SK-N-SH treated with all-trans-retinoic acid at 6 μM for 48 hours (cell line): ENCODE results near the gene TIAM2.
A peak's percentile ranks its signal among the peaks of the same experiment; 100 is the strongest.
"Not testable (repeated sequence)": the region's sequence is repeated elsewhere in the genome, so short reads cannot be mapped to it uniquely, and the experiment has no call there.

Experiments
- ATAC-seq: fragments of 200-7000 bp; cut with Tn5 transposase; 3 replicates; pipeline ENCODE4 v1.9.1; 2020; ENCODE audit warnings: mild to moderate bottlenecking, moderate library complexity
- BACH2 ChIP-seq: fragments of 250-450 bp; sonication (Bioruptor Pico); IDR thresholded peaks from 2 replicates; pipeline ENCODE4 v1.9.0; 2021; ENCODE audit warnings: mild to moderate bottlenecking, borderline replicate concordance
- ESRRG ChIP-seq: fragments of 250-450 bp; sonication (Bioruptor Pico); IDR thresholded peaks from 2 replicates; pipeline ENCODE4 v1.6.1; 2021; ENCODE audit warnings: mild to moderate bottlenecking
- GLIS3 ChIP-seq: fragments of 250-450 bp; sonication (Bioruptor Pico); IDR thresholded peaks from 2 replicates; pipeline ENCODE4 v1.5.0; 2020; ENCODE audit warnings: mild to moderate bottlenecking, moderate library complexity
- ISL1 ChIP-seq: fragments of 250-450 bp; sonication (Bioruptor Pico); IDR thresholded peaks from 2 replicates; pipeline ENCODE4 v2.1.2; 2022; ENCODE audit warnings: mild to moderate bottlenecking, moderate library complexity
- SNAI2 ChIP-seq: fragments of 250-450 bp; sonication (Bioruptor Pico); IDR thresholded peaks from 2 replicates; pipeline ENCODE4 v1.5.0; 2020; ENCODE audit warnings: mild to moderate bottlenecking, moderate library complexity
- TCF4 ChIP-seq: fragments of 250-450 bp; sonication (Bioruptor Pico); IDR thresholded peaks from 2 replicates; pipeline ENCODE4 v1.8.0; 2021; ENCODE audit warnings: mild to moderate bottlenecking, moderate library complexity, borderline replicate concordance
- TOX ChIP-seq: fragments of 250-450 bp; sonication (Bioruptor Pico); IDR thresholded peaks from 2 replicates; pipeline ENCODE4 v1.8.0; 2021; ENCODE audit warnings: mild to moderate bottlenecking, moderate library complexity, borderline replicate concordance
- ZC3H10 ChIP-seq: fragments of 250-450 bp; sonication (Bioruptor Pico); IDR thresholded peaks from 2 replicates; pipeline ENCODE4 v1.5.1; 2021; ENCODE audit warnings: mild to moderate bottlenecking, moderate library complexity
- ZFP3 ChIP-seq: fragments of 250-450 bp; sonication (Bioruptor Pico); IDR thresholded peaks from 2 replicates; pipeline ENCODE4 v1.5.0; 2020; ENCODE audit warnings: mild to moderate bottlenecking, moderate library complexity
- ZFP30 ChIP-seq: fragments of 450-650 bp; formaldehyde crosslinking; IDR thresholded peaks from 2 replicates; pipeline ENCODE4 v1.5.0; 2022; ENCODE audit warnings: mild to moderate bottlenecking, moderate library complexity
- ZNF70 ChIP-seq: fragments of 450-650 bp; formaldehyde crosslinking; IDR thresholded peaks from 2 replicates; pipeline ENCODE4 v1.5.0; 2020; ENCODE audit warnings: mild to moderate bottlenecking, moderate library complexity
- TF ChIP-seq, protein P1 (sequence below): fragments of 250-450 bp; sonication (Bioruptor Pico); IDR thresholded peaks from 2 replicates; pipeline ENCODE4 v1.8.0; 2020; ENCODE audit warnings: mild to moderate bottlenecking, moderate library complexity, borderline replicate concordance
- TF ChIP-seq, protein P2 (sequence below): fragments of 250-450 bp; sonication (Bioruptor Pico); IDR thresholded peaks from 2 replicates; pipeline ENCODE4 v1.5.1; 2020; ENCODE audit warnings: low read depth, mild to moderate bottlenecking, moderate library complexity
- TF ChIP-seq, protein P3 (sequence below): fragments of 250-450 bp; sonication (Bioruptor Pico); IDR thresholded peaks from 2 replicates; pipeline ENCODE4 v1.5.0; 2020; ENCODE audit warnings: mild to moderate bottlenecking, moderate library complexity
- TF ChIP-seq, protein P4 (sequence below): fragments of 250-450 bp; sonication (Bioruptor Pico); IDR thresholded peaks from 2 replicates; pipeline ENCODE4 v1.5.1; 2021; ENCODE audit warnings: mild to moderate bottlenecking, moderate library complexity
- TF ChIP-seq, protein P5 (sequence below): fragments of 250-450 bp; sonication (Bioruptor Pico); IDR thresholded peaks from 2 replicates; pipeline ENCODE4 v1.8.0; 2021; ENCODE audit warnings: low read depth, mild to moderate bottlenecking, moderate library complexity, borderline replicate concordance

Gene TIAM2

DNA sequence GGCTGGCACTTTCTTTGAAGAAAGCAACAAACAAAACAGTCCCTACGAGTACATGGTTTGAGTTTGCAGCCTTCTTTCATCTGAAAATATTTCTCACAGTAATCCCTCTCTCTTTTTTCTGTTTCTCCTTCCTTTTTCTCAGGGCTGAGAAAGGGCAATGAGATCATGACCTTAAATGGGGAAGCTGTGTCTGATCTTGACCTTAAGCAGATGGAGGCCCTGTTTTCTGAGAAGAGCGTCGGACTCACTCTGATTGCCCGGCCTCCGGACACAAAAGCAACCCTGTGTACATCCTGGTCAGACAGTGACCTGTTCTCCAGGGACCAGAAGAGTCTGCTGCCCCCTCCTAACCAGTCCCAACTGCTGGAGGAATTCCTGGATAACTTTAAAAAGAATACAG lies 188.0 kb downstream of the TIAM2 start:
- TF ChIP-seq, protein P1, sequence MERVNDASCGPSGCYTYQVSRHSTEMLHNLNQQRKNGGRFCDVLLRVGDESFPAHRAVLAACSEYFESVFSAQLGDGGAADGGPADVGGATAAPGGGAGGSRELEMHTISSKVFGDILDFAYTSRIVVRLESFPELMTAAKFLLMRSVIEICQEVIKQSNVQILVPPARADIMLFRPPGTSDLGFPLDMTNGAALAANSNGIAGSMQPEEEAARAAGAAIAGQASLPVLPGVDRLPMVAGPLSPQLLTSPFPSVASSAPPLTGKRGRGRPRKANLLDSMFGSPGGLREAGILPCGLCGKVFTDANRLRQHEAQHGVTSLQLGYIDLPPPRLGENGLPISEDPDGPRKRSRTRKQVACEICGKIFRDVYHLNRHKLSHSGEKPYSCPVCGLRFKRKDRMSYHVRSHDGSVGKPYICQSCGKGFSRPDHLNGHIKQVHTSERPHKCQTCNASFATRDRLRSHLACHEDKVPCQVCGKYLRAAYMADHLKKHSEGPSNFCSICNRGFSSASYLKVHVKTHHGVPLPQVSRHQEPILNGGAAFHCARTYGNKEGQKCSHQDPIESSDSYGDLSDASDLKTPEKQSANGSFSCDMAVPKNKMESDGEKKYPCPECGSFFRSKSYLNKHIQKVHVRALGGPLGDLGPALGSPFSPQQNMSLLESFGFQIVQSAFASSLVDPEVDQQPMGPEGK (CRISPR knock-in tag), result no peak
- TF ChIP-seq, protein P2, sequence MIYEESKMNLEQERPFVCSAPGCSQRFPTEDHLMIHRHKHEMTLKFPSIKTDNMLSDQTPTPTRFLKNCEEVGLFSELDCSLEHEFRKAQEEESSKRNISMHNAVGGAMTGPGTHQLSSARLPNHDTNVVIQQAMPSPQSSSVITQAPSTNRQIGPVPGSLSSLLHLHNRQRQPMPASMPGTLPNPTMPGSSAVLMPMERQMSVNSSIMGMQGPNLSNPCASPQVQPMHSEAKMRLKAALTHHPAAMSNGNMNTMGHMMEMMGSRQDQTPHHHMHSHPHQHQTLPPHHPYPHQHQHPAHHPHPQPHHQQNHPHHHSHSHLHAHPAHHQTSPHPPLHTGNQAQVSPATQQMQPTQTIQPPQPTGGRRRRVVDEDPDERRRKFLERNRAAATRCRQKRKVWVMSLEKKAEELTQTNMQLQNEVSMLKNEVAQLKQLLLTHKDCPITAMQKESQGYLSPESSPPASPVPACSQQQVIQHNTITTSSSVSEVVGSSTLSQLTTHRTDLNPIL, result no peak
- TF ChIP-seq ESRRG (CRISPR knock-in tag) (no peak), BACH2 (CRISPR knock-in tag) (no peak), TOX (CRISPR knock-in tag) (no peak), ZNF70 (CRISPR knock-in tag) (no peak), ZFP3 (CRISPR knock-in tag) (no peak), TCF4 (CRISPR knock-in tag) (no peak)
- TF ChIP-seq, protein P3, sequence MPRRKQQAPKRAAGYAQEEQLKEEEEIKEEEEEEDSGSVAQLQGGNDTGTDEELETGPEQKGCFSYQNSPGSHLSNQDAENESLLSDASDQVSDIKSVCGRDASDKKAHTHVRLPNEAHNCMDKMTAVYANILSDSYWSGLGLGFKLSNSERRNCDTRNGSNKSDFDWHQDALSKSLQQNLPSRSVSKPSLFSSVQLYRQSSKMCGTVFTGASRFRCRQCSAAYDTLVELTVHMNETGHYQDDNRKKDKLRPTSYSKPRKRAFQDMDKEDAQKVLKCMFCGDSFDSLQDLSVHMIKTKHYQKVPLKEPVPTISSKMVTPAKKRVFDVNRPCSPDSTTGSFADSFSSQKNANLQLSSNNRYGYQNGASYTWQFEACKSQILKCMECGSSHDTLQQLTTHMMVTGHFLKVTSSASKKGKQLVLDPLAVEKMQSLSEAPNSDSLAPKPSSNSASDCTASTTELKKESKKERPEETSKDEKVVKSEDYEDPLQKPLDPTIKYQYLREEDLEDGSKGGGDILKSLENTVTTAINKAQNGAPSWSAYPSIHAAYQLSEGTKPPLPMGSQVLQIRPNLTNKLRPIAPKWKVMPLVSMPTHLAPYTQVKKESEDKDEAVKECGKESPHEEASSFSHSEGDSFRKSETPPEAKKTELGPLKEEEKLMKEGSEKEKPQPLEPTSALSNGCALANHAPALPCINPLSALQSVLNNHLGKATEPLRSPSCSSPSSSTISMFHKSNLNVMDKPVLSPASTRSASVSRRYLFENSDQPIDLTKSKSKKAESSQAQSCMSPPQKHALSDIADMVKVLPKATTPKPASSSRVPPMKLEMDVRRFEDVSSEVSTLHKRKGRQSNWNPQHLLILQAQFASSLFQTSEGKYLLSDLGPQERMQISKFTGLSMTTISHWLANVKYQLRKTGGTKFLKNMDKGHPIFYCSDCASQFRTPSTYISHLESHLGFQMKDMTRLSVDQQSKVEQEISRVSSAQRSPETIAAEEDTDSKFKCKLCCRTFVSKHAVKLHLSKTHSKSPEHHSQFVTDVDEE (CRISPR knock-in tag), result no peak
- ATAC-seq, result no peak

DNA sequence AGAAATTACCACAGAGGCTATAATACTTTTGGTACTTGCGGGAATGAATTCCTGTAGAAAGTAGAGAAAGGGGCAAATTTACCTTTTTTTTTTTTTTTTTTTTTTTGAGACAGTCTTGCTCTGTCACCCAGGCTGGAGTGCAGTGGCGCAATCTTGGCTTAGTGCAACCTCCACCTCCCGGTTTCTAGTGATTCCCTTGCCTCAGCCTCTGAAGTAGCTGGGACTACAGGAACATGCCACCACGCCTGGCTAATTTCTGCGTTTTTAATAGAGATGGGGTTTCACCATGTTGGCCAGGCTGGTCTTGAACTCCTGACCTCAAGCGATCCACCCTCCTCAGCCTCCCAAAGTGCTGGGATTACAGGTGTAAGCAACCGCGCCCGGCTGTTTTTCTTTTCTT lies 189.9 kb downstream of the TIAM2 start:
- not testable (repeated sequence) for ATAC-seq

DNA sequence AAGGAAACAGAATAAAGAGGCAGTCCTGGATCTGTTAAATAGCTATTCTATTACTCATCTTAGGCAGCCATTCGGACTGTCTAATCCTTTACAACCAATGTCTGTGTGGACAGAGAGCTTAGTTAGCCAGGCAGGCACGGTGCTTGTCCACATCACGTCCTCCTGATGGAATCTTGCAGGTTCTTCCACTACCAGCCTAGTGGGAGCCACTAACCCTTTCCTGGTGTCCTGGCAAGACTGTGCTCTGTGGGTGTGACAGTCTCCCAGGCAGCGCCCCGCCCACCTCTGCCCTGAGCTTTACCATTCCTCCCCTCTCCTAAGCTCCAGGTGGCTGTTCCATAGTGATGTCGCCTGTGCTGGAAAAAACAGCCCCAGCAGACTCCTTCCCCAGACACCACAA lies 190.4 kb downstream of the TIAM2 start:
- ATAC-seq, result peak; percentile 61
- no peak for TF ChIP-seq ZFP3 (CRISPR knock-in tag)
- TF ChIP-seq ZFP30 (CRISPR knock-in tag), result no peak
- TF ChIP-seq ISL1 (CRISPR knock-in tag), result no peak
- TF ChIP-seq, protein P1 (CRISPR knock-in tag), result no peak
- no peak for TF ChIP-seq ZC3H10 (CRISPR knock-in tag)
- TF ChIP-seq, protein P2, result no peak
- no peak for TF ChIP-seq ZNF70 (CRISPR knock-in tag)
- TF ChIP-seq, protein P3 (CRISPR knock-in tag), result no peak
- TF ChIP-seq, protein P4, sequence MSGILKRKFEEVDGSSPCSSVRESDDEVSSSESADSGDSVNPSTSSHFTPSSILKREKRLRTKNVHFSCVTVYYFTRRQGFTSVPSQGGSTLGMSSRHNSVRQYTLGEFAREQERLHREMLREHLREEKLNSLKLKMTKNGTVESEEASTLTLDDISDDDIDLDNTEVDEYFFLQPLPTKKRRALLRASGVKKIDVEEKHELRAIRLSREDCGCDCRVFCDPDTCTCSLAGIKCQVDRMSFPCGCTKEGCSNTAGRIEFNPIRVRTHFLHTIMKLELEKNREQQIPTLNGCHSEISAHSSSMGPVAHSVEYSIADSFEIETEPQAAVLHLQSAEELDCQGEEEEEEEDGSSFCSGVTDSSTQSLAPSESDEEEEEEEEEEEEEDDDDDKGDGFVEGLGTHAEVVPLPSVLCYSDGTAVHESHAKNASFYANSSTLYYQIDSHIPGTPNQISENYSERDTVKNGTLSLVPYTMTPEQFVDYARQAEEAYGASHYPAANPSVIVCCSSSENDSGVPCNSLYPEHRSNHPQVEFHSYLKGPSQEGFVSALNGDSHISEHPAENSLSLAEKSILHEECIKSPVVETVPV (CRISPR knock-in tag), result no peak
- TF ChIP-seq GLIS3, result no peak
- TF ChIP-seq, protein P5, sequence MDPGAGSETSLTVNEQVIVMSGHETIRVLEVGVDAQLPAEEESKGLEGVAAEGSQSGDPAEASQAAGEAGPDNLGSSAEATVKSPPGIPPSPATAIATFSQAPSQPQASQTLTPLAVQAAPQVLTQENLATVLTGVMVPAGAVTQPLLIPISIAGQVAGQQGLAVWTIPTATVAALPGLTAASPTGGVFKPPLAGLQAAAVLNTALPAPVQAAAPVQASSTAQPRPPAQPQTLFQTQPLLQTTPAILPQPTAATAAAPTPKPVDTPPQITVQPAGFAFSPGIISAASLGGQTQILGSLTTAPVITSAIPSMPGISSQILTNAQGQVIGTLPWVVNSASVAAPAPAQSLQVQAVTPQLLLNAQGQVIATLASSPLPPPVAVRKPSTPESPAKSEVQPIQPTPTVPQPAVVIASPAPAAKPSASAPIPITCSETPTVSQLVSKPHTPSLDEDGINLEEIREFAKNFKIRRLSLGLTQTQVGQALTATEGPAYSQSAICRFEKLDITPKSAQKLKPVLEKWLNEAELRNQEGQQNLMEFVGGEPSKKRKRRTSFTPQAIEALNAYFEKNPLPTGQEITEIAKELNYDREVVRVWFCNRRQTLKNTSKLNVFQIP (CRISPR knock-in tag), result no peak
- TF ChIP-seq SNAI2 (CRISPR knock-in tag), result no peak
- TF ChIP-seq, all 23 proteins: peak for 0
